ENCODE data around the gene TRIM67. TPM values are rescaled to one million over a fixed set of nuclear protein-coding genes. Genes with fewer than 3 reads are reported as not detected.

The TRIM67 gene
- total RNA-seq, 1 experiment from 2014 or later = 0.54 TPM

DNA sequence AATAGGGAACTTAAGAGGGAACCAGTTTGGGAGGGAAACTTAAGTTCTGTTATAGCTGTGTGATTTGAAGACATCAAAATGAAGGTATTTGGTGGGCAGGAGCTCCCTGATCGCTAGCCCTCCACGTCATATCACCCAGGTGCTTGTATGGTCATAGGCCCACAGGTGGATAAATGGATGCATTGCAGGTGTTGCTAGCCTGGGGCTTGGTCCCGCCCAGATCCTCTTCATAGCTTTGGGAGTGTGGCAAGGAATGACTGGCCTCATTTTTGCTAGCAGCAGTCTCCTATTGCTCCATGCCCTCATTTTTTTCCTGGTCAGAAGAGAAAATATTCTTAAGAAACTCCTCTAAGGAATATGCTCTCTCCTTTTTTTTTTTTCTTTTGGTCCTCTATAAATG lies 90.5 kb downstream of the TRIM67 start:
- Histone ChIP-seq H3K36me3 (ENCODE audit: control insufficient read depth, insufficient read depth, low read length) (peaks cover 2% of the 10 kb centered on the region), H3K4me1 (peaks cover 10% of the 10 kb centered on the region; the same call in 1 of the 2 replicates), H3K9me3 (peaks cover under 1% of the 10 kb centered on the region; the same call in 1 of the 2 replicates), H3K27me3 (replicated peaks; ENCODE audit: control insufficient read depth, insufficient read depth, low read length) (no peaks in the 10 kb centered on the region), H3K4me3 (ENCODE audit: low read depth, low read length) (no peak overlapping the region)
- Mint-ChIP-seq H3K27ac (ENCODE audit: unreplicated experiment) (no peak overlapping the region), H3K9me3 (ENCODE audit: unreplicated experiment) (peaks cover 18% of the 10 kb centered on the region), H3K4me3 (ENCODE audit: unreplicated experiment) (no peak overlapping the region), H3K36me3 (ENCODE audit: insufficient read depth, unreplicated experiment) (peaks cover 61% of the 10 kb centered on the region), H3K27me3 (ENCODE audit: insufficient read depth, unreplicated experiment) (no peaks in the 10 kb centered on the region), H3K4me1 (ENCODE audit: low read depth, unreplicated experiment) (peaks cover 16% of the 10 kb centered on the region)
- ChIA-PET POLR2A (no interaction called here), CTCF (interaction anchor here (0.7 kb wide), 1 partner anchor 107 kb away, joined by 3 read pairs; no protein-coding TSS in a partner anchor)
- peak in 1 of 2 experiments; percentile 25 for DNase-seq
- BruUV-seq (replicated peaks) = no TSS peak
- intact Hi-C loops (cut with micrococcal nuclease; ENCODE audit: unreplicated experiment) = no loop called here
- TF ChIP-seq, protein P1, sequence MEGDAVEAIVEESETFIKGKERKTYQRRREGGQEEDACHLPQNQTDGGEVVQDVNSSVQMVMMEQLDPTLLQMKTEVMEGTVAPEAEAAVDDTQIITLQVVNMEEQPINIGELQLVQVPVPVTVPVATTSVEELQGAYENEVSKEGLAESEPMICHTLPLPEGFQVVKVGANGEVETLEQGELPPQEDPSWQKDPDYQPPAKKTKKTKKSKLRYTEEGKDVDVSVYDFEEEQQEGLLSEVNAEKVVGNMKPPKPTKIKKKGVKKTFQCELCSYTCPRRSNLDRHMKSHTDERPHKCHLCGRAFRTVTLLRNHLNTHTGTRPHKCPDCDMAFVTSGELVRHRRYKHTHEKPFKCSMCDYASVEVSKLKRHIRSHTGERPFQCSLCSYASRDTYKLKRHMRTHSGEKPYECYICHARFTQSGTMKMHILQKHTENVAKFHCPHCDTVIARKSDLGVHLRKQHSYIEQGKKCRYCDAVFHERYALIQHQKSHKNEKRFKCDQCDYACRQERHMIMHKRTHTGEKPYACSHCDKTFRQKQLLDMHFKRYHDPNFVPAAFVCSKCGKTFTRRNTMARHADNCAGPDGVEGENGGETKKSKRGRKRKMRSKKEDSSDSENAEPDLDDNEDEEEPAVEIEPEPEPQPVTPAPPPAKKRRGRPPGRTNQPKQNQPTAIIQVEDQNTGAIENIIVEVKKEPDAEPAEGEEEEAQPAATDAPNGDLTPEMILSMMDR (IDR thresholded peaks at IDR 0.05; ENCODE audit: insufficient read depth in 1 of 2, low read depth in 1 of 2, low read length in 1 of 2, severe bottlenecking in 1 of 2, unreplicated experiment in 1 of 2) = no peak

DNA sequence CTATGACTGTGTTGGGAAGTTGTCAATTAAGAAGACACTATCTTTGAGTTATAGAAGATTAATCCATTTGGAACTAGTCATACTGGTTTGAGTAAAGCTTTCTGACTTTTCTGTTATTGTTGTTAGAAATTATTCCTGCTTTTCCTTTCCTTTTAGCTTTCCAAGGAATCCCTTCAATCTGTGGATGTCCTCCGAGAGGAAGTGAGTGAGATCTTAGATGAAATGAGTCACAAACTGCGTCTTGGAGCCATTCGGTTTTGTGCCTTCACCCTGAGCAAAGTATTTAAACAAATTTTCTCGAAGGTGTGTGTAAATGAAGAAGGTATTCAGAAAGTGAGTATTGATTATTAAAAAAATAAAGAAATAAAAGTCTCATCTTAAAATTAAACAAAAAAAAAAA lies 98.5 kb downstream of the TRIM67 start:
- H3K9me3 ChIP-seq = peaks cover 9% of the 10 kb centered on the region
- no TSS peak for BruUV-seq (replicated peaks)
- H3K36me3 ChIP-seq (ENCODE audit: control insufficient read depth, insufficient read depth, low read length) = peaks cover 2% of the 10 kb centered on the region

DNA sequence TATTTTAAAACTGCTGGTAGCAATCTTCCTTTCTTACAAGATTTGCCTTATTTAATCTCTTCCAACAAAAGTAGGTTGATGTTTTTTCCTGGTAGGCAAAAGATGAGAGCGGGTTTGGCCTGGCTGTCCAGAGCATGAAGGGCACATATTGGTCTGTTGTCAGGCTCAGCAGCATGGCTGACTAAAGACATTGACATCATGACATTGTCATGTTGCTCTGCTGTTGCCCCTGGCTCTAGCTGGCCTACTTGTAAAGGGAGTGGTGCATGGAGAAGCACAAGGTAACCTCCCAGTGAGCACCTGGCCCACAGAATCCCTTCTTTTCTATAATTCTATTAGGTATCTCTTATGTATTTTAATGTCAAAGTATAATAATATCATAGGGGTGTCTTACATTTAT lies 102.8 kb downstream of the TRIM67 start:
- no TSS peak for BruUV-seq (replicated peaks)
- no peak overlapping the region for H3K4me3 ChIP-seq (ENCODE audit: low read depth, low read length)
- POLR2A ChIA-PET = no interaction called here
- H3K9me3 Mint-ChIP-seq (ENCODE audit: unreplicated experiment) = no peaks in the 10 kb centered on the region
- no peaks in the 10 kb centered on the region for H3K9me3 ChIP-seq
- H3K4me1 ChIP-seq = no peaks in the 10 kb centered on the region
- TF ChIP-seq, protein P1 (IDR thresholded peaks at IDR 0.05; ENCODE audit: insufficient read depth in 1 of 2, low read depth in 1 of 2, low read length in 1 of 2, severe bottlenecking in 1 of 2, unreplicated experiment in 1 of 2) = no peak
- no peaks in the 10 kb centered on the region for H3K27me3 Mint-ChIP-seq (ENCODE audit: insufficient read depth, unreplicated experiment)
- H3K36me3 Mint-ChIP-seq (ENCODE audit: insufficient read depth, unreplicated experiment) = peaks cover 71% of the 10 kb centered on the region
- H3K4me3 Mint-ChIP-seq (ENCODE audit: unreplicated experiment) = no peak overlapping the region
- no peaks in the 10 kb centered on the region for H3K27me3 ChIP-seq (replicated peaks; ENCODE audit: control insufficient read depth, insufficient read depth, low read length)
- H3K36me3 ChIP-seq (ENCODE audit: control insufficient read depth, insufficient read depth, low read length) = peaks cover 3% of the 10 kb centered on the region
- no peaks in the 10 kb centered on the region for H3K4me1 Mint-ChIP-seq (ENCODE audit: low read depth, unreplicated experiment)
- no peak for DNase-seq
- CTCF ChIA-PET = no interaction called here
- H3K27ac Mint-ChIP-seq (ENCODE audit: unreplicated experiment) = no peak overlapping the region
- intact Hi-C loops (cut with micrococcal nuclease; ENCODE audit: unreplicated experiment) = no loop called here

More for the DNA sequence above, 98.5 kb downstream of the TRIM67 start:
- ChIA-PET CTCF (no interaction called here), POLR2A (no interaction called here)
- H3K4me3 ChIP-seq (ENCODE audit: low read depth, low read length) = no peak overlapping the region
- intact Hi-C loops (cut with micrococcal nuclease; ENCODE audit: unreplicated experiment) = no loop called here
- TF ChIP-seq, protein P1 (IDR thresholded peaks at IDR 0.05; ENCODE audit: insufficient read depth in 1 of 2, low read depth in 1 of 2, low read length in 1 of 2, severe bottlenecking in 1 of 2, unreplicated experiment in 1 of 2) = no peak
- DNase-seq = no peak
- Mint-ChIP-seq H3K4me3 (ENCODE audit: unreplicated experiment) (no peak overlapping the region), H3K4me1 (ENCODE audit: low read depth, unreplicated experiment) (no peaks in the 10 kb centered on the region), H3K36me3 (ENCODE audit: insufficient read depth, unreplicated experiment) (peaks cover 71% of the 10 kb centered on the region), H3K27me3 (ENCODE audit: insufficient read depth, unreplicated experiment) (no peaks in the 10 kb centered on the region), H3K27ac (ENCODE audit: unreplicated experiment) (no peak overlapping the region), H3K9me3 (ENCODE audit: unreplicated experiment) (peaks cover 24% of the 10 kb centered on the region)
- H3K4me1 ChIP-seq = no peaks in the 10 kb centered on the region
- no peaks in the 10 kb centered on the region for H3K27me3 ChIP-seq (replicated peaks; ENCODE audit: control insufficient read depth, insufficient read depth, low read length)

All from Caco-2 (cell line).